ENCODE data around the gene TRNT1.

Gene TRNT1

GRCh38 chr3:3101660-3102458, 24.9 kb upstream of the TRNT1 start:
- TF ChIP-seq CTBP1 (IDR thresholded peaks at IDR 0.05; ENCODE audit: borderline replicate concordance) (no peak), ELF4 (IDR thresholded peaks at IDR 0.05) (no peak), SP1 (IDR thresholded peaks at IDR 0.05) (no peak), HDGF (IDR thresholded peaks at IDR 0.05; ENCODE audit: borderline replicate concordance) (no peak), SUZ12 (IDR thresholded peaks at IDR 0.05) (no peak), NFRKB (IDR thresholded peaks at IDR 0.05) (no peak), ZNF384 (IDR thresholded peaks at IDR 0.05) (no peak), LEF1 (IDR thresholded peaks at IDR 0.05; ENCODE audit: borderline replicate concordance) (no peak), TARDBP (IDR thresholded peaks at IDR 0.05) (no peak), ARNT (IDR thresholded peaks at IDR 0.05) (no peak), FOXK2 (IDR thresholded peaks at IDR 0.05) (no peak), FOXA1 (IDR thresholded peaks at IDR 0.05) (no peak), FOXM1 (IDR thresholded peaks at IDR 0.05; ENCODE audit: borderline replicate concordance) (no peak), PKNOX1 (IDR thresholded peaks at IDR 0.05) (no peak), L3MBTL2 (conservative IDR thresholded peaks at IDR 0.05) (no peak)
- DNase-seq (ENCODE audit: extremely low spot score): no peak
- CTCF ChIA-PET: no interaction called here
- POLR2A ChIA-PET: no interaction called here

DNA sequence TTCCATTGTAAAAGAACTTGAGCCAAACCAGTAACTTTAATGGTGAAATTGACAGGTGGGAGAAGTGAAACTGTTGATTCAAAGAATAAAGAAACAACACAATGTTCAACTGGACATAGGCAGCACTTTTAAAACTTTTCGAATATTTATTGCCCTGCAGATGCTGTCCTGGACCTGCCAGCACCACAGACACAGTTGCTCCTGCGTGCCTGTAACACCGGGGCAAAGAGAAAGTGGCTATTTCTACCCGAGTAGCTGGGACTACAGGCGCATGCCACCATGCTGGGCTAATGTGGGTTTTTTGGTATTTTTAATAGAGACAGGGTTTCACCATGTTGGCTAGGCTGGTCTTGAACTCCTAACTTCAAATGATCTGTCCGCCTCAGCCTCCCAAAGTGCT, 24.0 kb upstream of the TRNT1 start:
- TF ChIP-seq ELF4 (IDR thresholded peaks at IDR 0.05): no peak
- TF ChIP-seq HDGF (IDR thresholded peaks at IDR 0.05; ENCODE audit: borderline replicate concordance): no peak
- no peak for TF ChIP-seq ZNF384 (IDR thresholded peaks at IDR 0.05)
- TF ChIP-seq SUZ12 (IDR thresholded peaks at IDR 0.05): no peak
- no peak for TF ChIP-seq SP1 (IDR thresholded peaks at IDR 0.05)
- no peak for TF ChIP-seq TARDBP (IDR thresholded peaks at IDR 0.05)
- no peak for TF ChIP-seq BHLHE40 (IDR thresholded peaks at IDR 0.05; ENCODE audit: borderline replicate concordance)
- TF ChIP-seq CTBP1 (IDR thresholded peaks at IDR 0.05; ENCODE audit: borderline replicate concordance): no peak
- TF ChIP-seq L3MBTL2 (conservative IDR thresholded peaks at IDR 0.05): no peak
- no peak for TF ChIP-seq ARNT (IDR thresholded peaks at IDR 0.05)
- TF ChIP-seq FOXA1 (IDR thresholded peaks at IDR 0.05): no peak
- DNase-seq (ENCODE audit: extremely low spot score): no peak
- ChIA-PET POLR2A (no interaction called here), CTCF (no interaction called here)

GRCh38 chr3:3105246-3105645, 21.5 kb upstream of the TRNT1 start:
- ChIA-PET POLR2A (no interaction called here), CTCF (no interaction called here)
- no peak for DNase-seq (ENCODE audit: extremely low spot score)
- TF ChIP-seq ZNF384 (IDR thresholded peaks at IDR 0.05) (no peak), BHLHE40 (IDR thresholded peaks at IDR 0.05; ENCODE audit: borderline replicate concordance) (no peak), L3MBTL2 (conservative IDR thresholded peaks at IDR 0.05) (no peak), FOXM1 (IDR thresholded peaks at IDR 0.05; ENCODE audit: borderline replicate concordance) (no peak)

GRCh38 chr3:3105815-3106214, 20.9 kb upstream of the TRNT1 start:
- CTCF ChIA-PET: no interaction called here
- TF ChIP-seq FOXM1 (IDR thresholded peaks at IDR 0.05; ENCODE audit: borderline replicate concordance): no peak
- no peak for TF ChIP-seq TARDBP (IDR thresholded peaks at IDR 0.05)
- TF ChIP-seq ELF4 (IDR thresholded peaks at IDR 0.05): no peak
- no peak for TF ChIP-seq LEF1 (IDR thresholded peaks at IDR 0.05; ENCODE audit: borderline replicate concordance)
- no peak for TF ChIP-seq PKNOX1 (IDR thresholded peaks at IDR 0.05)
- TF ChIP-seq SUZ12 (IDR thresholded peaks at IDR 0.05): no peak
- TF ChIP-seq CTBP1 (IDR thresholded peaks at IDR 0.05; ENCODE audit: borderline replicate concordance): no peak
- no peak for TF ChIP-seq ARNT (IDR thresholded peaks at IDR 0.05)
- no peak for TF ChIP-seq BHLHE40 (IDR thresholded peaks at IDR 0.05; ENCODE audit: borderline replicate concordance)
- no peak for TF ChIP-seq SP1 (IDR thresholded peaks at IDR 0.05)
- no peak for TF ChIP-seq FOXA1 (IDR thresholded peaks at IDR 0.05)
- no peak for TF ChIP-seq NFRKB (IDR thresholded peaks at IDR 0.05)
- TF ChIP-seq HDGF (IDR thresholded peaks at IDR 0.05; ENCODE audit: borderline replicate concordance): no peak
- no peak for TF ChIP-seq L3MBTL2 (conservative IDR thresholded peaks at IDR 0.05)
- TF ChIP-seq FOXK2 (IDR thresholded peaks at IDR 0.05): no peak
- TF ChIP-seq ZNF384 (IDR thresholded peaks at IDR 0.05): no peak
- no peak for DNase-seq (ENCODE audit: extremely low spot score)
- POLR2A ChIA-PET: no interaction called here

GRCh38 chr3:3107181-3107580, 19.6 kb upstream of the TRNT1 start:
- TF ChIP-seq TARDBP (IDR thresholded peaks at IDR 0.05) (no peak), L3MBTL2 (conservative IDR thresholded peaks at IDR 0.05) (no peak), NFRKB (IDR thresholded peaks at IDR 0.05) (no peak), ZNF384 (IDR thresholded peaks at IDR 0.05) (no peak), ARNT (IDR thresholded peaks at IDR 0.05) (no peak), ELF4 (IDR thresholded peaks at IDR 0.05) (no peak)
- DNase-seq (ENCODE audit: extremely low spot score): no peak
- ChIA-PET POLR2A (no interaction called here), CTCF (no interaction called here)

DNA sequence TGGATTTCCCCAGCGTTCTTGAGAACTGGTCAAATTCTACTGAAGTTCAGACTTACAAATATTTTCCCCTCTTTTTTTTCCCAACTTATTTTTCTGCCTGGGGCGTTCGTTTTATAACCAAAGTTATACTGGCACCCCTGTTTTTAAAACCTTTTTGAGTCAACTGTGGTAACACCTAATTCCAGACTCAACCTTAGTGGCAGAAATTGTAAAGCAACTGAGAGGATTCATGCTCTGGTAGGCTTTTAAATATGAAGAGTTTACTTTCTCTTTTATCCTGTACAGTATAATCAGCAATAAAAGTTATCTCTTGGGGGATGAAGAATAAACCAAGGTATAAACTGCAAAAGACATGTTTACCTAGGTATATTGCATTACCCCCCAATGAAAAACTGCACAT, 18.9 kb upstream of the TRNT1 start:
- no peak for TF ChIP-seq ARNT (IDR thresholded peaks at IDR 0.05)
- no peak for TF ChIP-seq SP1 (IDR thresholded peaks at IDR 0.05)
- no peak for TF ChIP-seq CTBP1 (IDR thresholded peaks at IDR 0.05; ENCODE audit: borderline replicate concordance)
- TF ChIP-seq ZNF384 (IDR thresholded peaks at IDR 0.05): no peak
- no peak for TF ChIP-seq HDGF (IDR thresholded peaks at IDR 0.05; ENCODE audit: borderline replicate concordance)
- TF ChIP-seq FOXK2 (IDR thresholded peaks at IDR 0.05): no peak
- TF ChIP-seq FOXA1 (IDR thresholded peaks at IDR 0.05): no peak
- no peak for TF ChIP-seq NFRKB (IDR thresholded peaks at IDR 0.05)
- POLR2A ChIA-PET: no interaction called here

More for the DNA sequence above, 18.9 kb upstream of the TRNT1 start:
- DNase-seq (ENCODE audit: extremely low spot score): no peak
- CTCF ChIA-PET: no interaction called here

Measured in HEK293T (cell line).